Endothelial cell (in vitro differentiated cells): ENCODE data around the gene BLOC1S5. TPM values are rescaled to one million over a fixed set of nuclear protein-coding genes. Genes with fewer than 3 reads are reported as not detected.
"Not testable (repeated sequence)": the region's sequence is repeated elsewhere in the genome, so short reads cannot be mapped to it uniquely, and the experiment has no call there.

Experiments
- DNase-seq: peaks from one replicate; pipeline ENCODE4 v3.0.0; 2021; ENCODE audit warnings: low spot score
- H3K27ac Mint-ChIP-seq: one replicate; pipeline ENCODE4 v1.8.0; 2021; ENCODE audit warnings: mixed read lengths, inconsistent platforms; ENCODE audit not compliant: unreplicated experiment
- H3K27me3 Mint-ChIP-seq: one replicate; pipeline ENCODE4 v1.8.0; 2021; ENCODE audit warnings: mild to moderate bottlenecking, moderate library complexity, mixed read lengths, inconsistent platforms; ENCODE audit not compliant: unreplicated experiment
- H3K36me3 Mint-ChIP-seq: one replicate; pipeline ENCODE4 v1.8.0; 2021; ENCODE audit warnings: mild to moderate bottlenecking, low read depth, mixed read lengths, inconsistent platforms; ENCODE audit not compliant: unreplicated experiment
- H3K4me1 Mint-ChIP-seq: one replicate; pipeline ENCODE4 v1.8.0; 2021; ENCODE audit warnings: mild to moderate bottlenecking, mixed read lengths, inconsistent platforms; ENCODE audit not compliant: unreplicated experiment
- H3K4me3 Mint-ChIP-seq: one replicate; pipeline ENCODE4 v1.8.0; 2021; ENCODE audit warnings: mild to moderate bottlenecking, mixed read lengths, inconsistent platforms; ENCODE audit not compliant: unreplicated experiment
- H3K9me3 Mint-ChIP-seq: one replicate; pipeline ENCODE4 v1.8.0; 2021; ENCODE audit warnings: mixed read lengths, inconsistent platforms; ENCODE audit not compliant: unreplicated experiment
- CTCF ChIP-seq: fragments of 200-600 bp; sonication (generic); IDR thresholded peaks from one replicate; pipeline ENCODE4 v1.5.0; 2021; ENCODE audit warnings: antibody characterized with exemption; ENCODE audit not compliant: unreplicated experiment
- total RNA-seq: library from RNA; stranded (reverse); fragmentation: NEBNext Ultra II Directional; extraction: Animal tissue kit (Norgen Biotek cat#: 25700); gene quantifications from one replicate; pipeline ENCODE4 v1.2.1, GENCODE V29; 2021; ENCODE audit not compliant: unreplicated experiment

Gene BLOC1S5
- total RNA-seq, 1 donor from 2014 or later = 13.2 TPM

DNA sequence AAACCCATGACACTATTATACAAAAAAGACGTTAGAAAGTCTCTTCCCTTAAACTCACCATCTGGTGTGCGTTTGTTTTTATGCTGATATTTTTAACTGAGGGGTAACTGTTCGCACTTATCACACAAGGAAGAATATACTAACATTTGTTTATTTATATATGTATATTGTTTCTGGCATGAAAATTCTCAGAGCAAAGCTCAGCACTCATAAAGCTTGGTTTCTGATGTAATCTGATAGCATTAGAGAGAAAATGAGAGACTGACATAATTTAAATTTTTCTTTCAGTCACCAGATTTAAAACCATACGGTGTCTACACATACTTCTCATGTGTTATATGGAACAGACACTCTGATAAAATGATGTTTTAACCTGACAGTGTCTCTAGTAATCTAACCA, 6.9 kb downstream of the BLOC1S5 start:
- Mint-ChIP-seq H3K27me3 (peaks cover 3% of the 10 kb centered on the region), H3K36me3 (peaks cover 2% of the 10 kb centered on the region), H3K4me3 (no peak overlapping the region), H3K9me3 (no peaks in the 10 kb centered on the region), H3K27ac (no peak overlapping the region), H3K4me1 (no peaks in the 10 kb centered on the region)
- no peak for TF ChIP-seq CTCF
- DNase-seq = no peak

DNA sequence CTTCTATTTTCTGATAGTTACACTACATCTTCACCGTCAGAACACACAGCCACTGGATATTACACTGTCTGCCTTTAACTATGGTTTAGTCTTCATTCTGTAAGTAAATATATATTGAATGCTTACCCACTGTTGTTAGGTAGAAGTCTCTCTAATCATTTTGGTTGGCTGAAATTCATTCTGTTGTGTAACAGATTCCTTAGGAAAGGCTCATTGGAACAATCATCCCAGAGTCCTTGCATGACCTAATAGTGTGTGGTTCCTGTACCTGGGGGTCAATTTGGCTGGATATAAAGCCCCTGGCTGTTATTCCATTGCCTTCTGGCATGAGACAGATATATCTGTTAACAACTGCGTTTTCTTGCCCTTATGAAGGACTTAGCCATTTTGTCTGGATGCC, 9.9 kb downstream of the BLOC1S5 start:
- no peak for DNase-seq
- no peaks in the 10 kb centered on the region for H3K9me3 Mint-ChIP-seq
- no peak for TF ChIP-seq CTCF
- no peak overlapping the region for H3K4me3 Mint-ChIP-seq
- H3K27me3 Mint-ChIP-seq = no peaks in the 10 kb centered on the region
- no peak overlapping the region for H3K27ac Mint-ChIP-seq
- H3K4me1 Mint-ChIP-seq = no peaks in the 10 kb centered on the region
- H3K36me3 Mint-ChIP-seq = peaks cover 7% of the 10 kb centered on the region

- no peaks in the 10 kb centered on the region for H3K9me3 Mint-ChIP-seq
- no peak for DNase-seq
- H3K27ac Mint-ChIP-seq = no peak overlapping the region
- H3K27me3 Mint-ChIP-seq = no peaks in the 10 kb centered on the region
- no peak for TF ChIP-seq CTCF
- no peak overlapping the region for H3K4me3 Mint-ChIP-seq
- peaks cover 5% of the 10 kb centered on the region for H3K4me1 Mint-ChIP-seq
- peaks cover 27% of the 10 kb centered on the region for H3K36me3 Mint-ChIP-seq
Observed at GRCh38 chr6:8047541-8048292, 16.5 kb downstream of the BLOC1S5 start.

DNA sequence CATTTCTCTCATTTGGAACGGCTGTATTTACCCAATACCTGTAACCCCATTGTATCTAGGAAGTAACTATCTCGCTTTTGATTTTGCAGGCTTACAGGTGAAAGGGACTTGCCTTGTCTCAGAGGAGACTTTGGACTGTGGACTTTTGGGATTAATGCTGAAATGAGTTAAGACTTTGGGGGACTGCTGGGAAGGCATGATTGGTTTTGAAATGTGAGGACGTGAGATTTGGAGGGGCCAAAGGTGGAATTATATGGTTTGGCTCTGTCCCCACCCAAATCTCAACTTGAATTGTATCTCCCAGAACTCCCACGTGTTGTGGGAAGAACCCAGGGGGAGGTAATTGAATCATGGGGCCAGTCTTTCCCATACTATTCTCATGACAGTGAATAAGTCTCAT, 18.4 kb downstream of the BLOC1S5 start:
- H3K36me3 Mint-ChIP-seq = peaks cover 23% of the 10 kb centered on the region
- H3K9me3 Mint-ChIP-seq, H3K27me3 Mint-ChIP-seq, H3K4me3 Mint-ChIP-seq, H3K27ac Mint-ChIP-seq, DNase-seq, H3K4me1 Mint-ChIP-seq: not testable (repeated sequence)

DNA sequence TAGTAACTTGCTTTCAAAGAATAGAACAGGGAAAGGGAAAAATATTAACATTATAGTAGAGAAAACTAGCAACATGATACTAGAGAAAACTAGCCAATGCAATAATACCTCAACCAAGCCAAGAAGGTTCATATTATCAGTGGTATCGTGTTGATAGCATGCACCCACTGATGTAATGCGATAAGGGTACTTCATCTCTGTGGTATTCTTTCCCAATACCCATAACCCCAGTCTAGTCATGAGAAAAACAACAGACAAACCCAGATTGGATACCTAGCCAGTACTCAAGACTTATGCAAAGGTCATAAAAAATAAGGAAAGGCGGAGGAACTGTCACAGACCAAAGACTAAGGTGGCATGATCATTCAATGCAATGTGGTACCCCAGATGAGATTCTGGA, 21.0 kb downstream of the BLOC1S5 start:
- no peak for TF ChIP-seq CTCF
- no peaks in the 10 kb centered on the region for H3K27me3 Mint-ChIP-seq
- no peak overlapping the region for H3K4me3 Mint-ChIP-seq
- H3K4me1 Mint-ChIP-seq = peaks cover 5% of the 10 kb centered on the region
- H3K36me3 Mint-ChIP-seq = peaks cover 26% of the 10 kb centered on the region
- no peaks in the 10 kb centered on the region for H3K9me3 Mint-ChIP-seq
- DNase-seq = no peak
- H3K27ac Mint-ChIP-seq = no peak overlapping the region
